ENCODE data around the gene TUBB1.

The TUBB1 gene

GRCh38 chr20:58985656-58986055 lies 33.6 kb upstream of the TUBB1 start:
- no peaks in the 10 kb centered on the region for H3K36me3 ChIP-seq (ENCODE audit: control insufficient read depth, insufficient read depth, low read length)
- H3K9ac ChIP-seq = no peak overlapping the region
- no peak overlapping the region for H3K27ac ChIP-seq
- H3K27me3 ChIP-seq (ENCODE audit: control insufficient read depth, insufficient read depth, low read length) = no peaks in the 10 kb centered on the region
- TF ChIP-seq CTCF (IDR thresholded peaks at IDR 0.05) = no peak
- no peak overlapping the region for H3K4me3 ChIP-seq (ENCODE audit: low read depth, low read length)
- H3K4me1 ChIP-seq = peaks cover 5% of the 10 kb centered on the region
- peaks cover 7% of the 10 kb centered on the region for H3K79me2 ChIP-seq
- H3K9me3 ChIP-seq (ENCODE audit: control insufficient read depth, low read length) = no peaks in the 10 kb centered on the region
- no peak overlapping the region for H3K4me2 ChIP-seq (ENCODE audit: low read length)
- no peak overlapping the region for H2AFZ ChIP-seq

- peaks cover 7% of the 10 kb centered on the region for H3K79me2 ChIP-seq
- no peak overlapping the region for H3K4me3 ChIP-seq (ENCODE audit: low read depth, low read length)
- H3K27ac ChIP-seq = no peak overlapping the region
- no peaks in the 10 kb centered on the region for H3K9me3 ChIP-seq (ENCODE audit: control insufficient read depth, low read length)
- H2AFZ ChIP-seq = no peak overlapping the region
- no peak overlapping the region for H3K9ac ChIP-seq
- TF ChIP-seq CTCF (IDR thresholded peaks at IDR 0.05) = no peak
- no peaks in the 10 kb centered on the region for H3K36me3 ChIP-seq (ENCODE audit: control insufficient read depth, insufficient read depth, low read length)
- no peaks in the 10 kb centered on the region for H3K27me3 ChIP-seq (ENCODE audit: control insufficient read depth, insufficient read depth, low read length)
- no peak overlapping the region for H3K4me2 ChIP-seq (ENCODE audit: low read length)
- H3K4me1 ChIP-seq = peaks cover 5% of the 10 kb centered on the region
Observed at GRCh38 chr20:58986286-58986967, 32.8 kb upstream of the TUBB1 start.

- Histone ChIP-seq H3K4me1 (peaks cover 5% of the 10 kb centered on the region), H3K36me3 (ENCODE audit: control insufficient read depth, insufficient read depth, low read length) (no peaks in the 10 kb centered on the region), H3K27me3 (ENCODE audit: control insufficient read depth, insufficient read depth, low read length) (no peaks in the 10 kb centered on the region), H3K27ac (no peak overlapping the region), H3K4me3 (ENCODE audit: low read depth, low read length) (no peak overlapping the region), H3K79me2 (peaks cover 4% of the 10 kb centered on the region), H3K9ac (no peak overlapping the region), H2AFZ (no peak overlapping the region), H3K4me2 (ENCODE audit: low read length) (no peak overlapping the region), H3K9me3 (ENCODE audit: control insufficient read depth, low read length) (no peaks in the 10 kb centered on the region)
- no peak for TF ChIP-seq CTCF (IDR thresholded peaks at IDR 0.05)
Observed at GRCh38 chr20:58986968-58987517, 32.2 kb upstream of the TUBB1 start.

- H3K36me3 ChIP-seq (ENCODE audit: control insufficient read depth, insufficient read depth, low read length) = no peaks in the 10 kb centered on the region
- no peak for TF ChIP-seq CTCF (IDR thresholded peaks at IDR 0.05)
- H3K27ac ChIP-seq = no peak overlapping the region
- H3K4me2 ChIP-seq (ENCODE audit: low read length) = no peak overlapping the region
- no peak overlapping the region for H3K9ac ChIP-seq
- no peaks in the 10 kb centered on the region for H3K79me2 ChIP-seq
- H2AFZ ChIP-seq = no peak overlapping the region
- no peak overlapping the region for H3K4me3 ChIP-seq (ENCODE audit: low read depth, low read length)
- H3K9me3 ChIP-seq (ENCODE audit: control insufficient read depth, low read length) = no peaks in the 10 kb centered on the region
- H3K27me3 ChIP-seq (ENCODE audit: control insufficient read depth, insufficient read depth, low read length) = no peaks in the 10 kb centered on the region
- H3K4me1 ChIP-seq = no peaks in the 10 kb centered on the region
Observed at GRCh38 chr20:58987790-58988564, 31.3 kb upstream of the TUBB1 start.
